SK-N-SH treated with all-trans-retinoic acid at 6 μM for 48 hours (cell line): ENCODE measurements around the gene WNT9B.

Experiments used
- ATAC-seq: fragments of 200-7000 bp; cut with Tn5 transposase; 3 replicates; pipeline ENCODE4 v1.9.1; 2020; ENCODE audit warnings: mild to moderate bottlenecking, moderate library complexity
- ARNTL ChIP-seq: fragments of 450-650 bp; formaldehyde crosslinking; IDR thresholded peaks from 2 replicates; pipeline ENCODE4 v1.5.0; 2020; ENCODE audit warnings: low read depth, mild to moderate bottlenecking, moderate library complexity, borderline replicate concordance
- BACH2 ChIP-seq: fragments of 250-450 bp; sonication (Bioruptor Pico); IDR thresholded peaks from 2 replicates; pipeline ENCODE4 v1.9.0; 2021; ENCODE audit warnings: mild to moderate bottlenecking, borderline replicate concordance
- CSDC2 ChIP-seq: fragments of 250-450 bp; sonication (Bioruptor Pico); IDR thresholded peaks from 2 replicates; pipeline ENCODE4 v1.5.0; 2020; ENCODE audit warnings: mild to moderate bottlenecking, moderate library complexity
- CSRNP3 ChIP-seq: fragments of 250-450 bp; sonication (Bioruptor Pico); IDR thresholded peaks from 2 replicates; pipeline ENCODE4 v1.5.1; 2021; ENCODE audit warnings: mild to moderate bottlenecking, moderate library complexity
- ESRRG ChIP-seq: fragments of 250-450 bp; sonication (Bioruptor Pico); IDR thresholded peaks from 2 replicates; pipeline ENCODE4 v1.6.1; 2021; ENCODE audit warnings: mild to moderate bottlenecking
- GLIS3 ChIP-seq: fragments of 250-450 bp; sonication (Bioruptor Pico); IDR thresholded peaks from 2 replicates; pipeline ENCODE4 v1.5.0; 2020; ENCODE audit warnings: mild to moderate bottlenecking, moderate library complexity
- ISL1 ChIP-seq: fragments of 250-450 bp; sonication (Bioruptor Pico); IDR thresholded peaks from 2 replicates; pipeline ENCODE4 v2.1.2; 2022; ENCODE audit warnings: mild to moderate bottlenecking, moderate library complexity
- OSR1 ChIP-seq: fragments of 250-450 bp; sonication (Bioruptor Pico); IDR thresholded peaks from 2 replicates; pipeline ENCODE4 v1.8.0; 2022; ENCODE audit warnings: moderate library complexity, mild to moderate bottlenecking, inconsistent platforms
- PATZ1 ChIP-seq: fragments of 250-450 bp; sonication (Bioruptor Pico); IDR thresholded peaks from 2 replicates; pipeline ENCODE4 v1.8.0; 2020; ENCODE audit warnings: mild to moderate bottlenecking, moderate library complexity, borderline replicate concordance
- PPARA ChIP-seq: fragments of 250-450 bp; sonication (Bioruptor Pico); IDR thresholded peaks from 2 replicates; pipeline ENCODE4 v1.5.0; 2020; ENCODE audit warnings: mild to moderate bottlenecking, borderline replicate concordance
- SNAI2 ChIP-seq: fragments of 250-450 bp; sonication (Bioruptor Pico); IDR thresholded peaks from 2 replicates; pipeline ENCODE4 v1.5.0; 2020; ENCODE audit warnings: mild to moderate bottlenecking, moderate library complexity
- TCF4 ChIP-seq: fragments of 250-450 bp; sonication (Bioruptor Pico); IDR thresholded peaks from 2 replicates; pipeline ENCODE4 v1.8.0; 2021; ENCODE audit warnings: mild to moderate bottlenecking, moderate library complexity, borderline replicate concordance
- TOX ChIP-seq: fragments of 250-450 bp; sonication (Bioruptor Pico); IDR thresholded peaks from 2 replicates; pipeline ENCODE4 v1.8.0; 2021; ENCODE audit warnings: mild to moderate bottlenecking, moderate library complexity, borderline replicate concordance
- ZC3H10 ChIP-seq: fragments of 250-450 bp; sonication (Bioruptor Pico); IDR thresholded peaks from 2 replicates; pipeline ENCODE4 v1.5.1; 2021; ENCODE audit warnings: mild to moderate bottlenecking, moderate library complexity
- ZFP3 ChIP-seq: fragments of 250-450 bp; sonication (Bioruptor Pico); IDR thresholded peaks from 2 replicates; pipeline ENCODE4 v1.5.0; 2020; ENCODE audit warnings: mild to moderate bottlenecking, moderate library complexity
- ZFP30 ChIP-seq: fragments of 450-650 bp; formaldehyde crosslinking; IDR thresholded peaks from 2 replicates; pipeline ENCODE4 v1.5.0; 2022; ENCODE audit warnings: mild to moderate bottlenecking, moderate library complexity
- ZNF565 ChIP-seq: fragments of 450-650 bp; formaldehyde crosslinking; conservative IDR thresholded peaks from 2 replicates; pipeline ENCODE4 v1.5.0; 2020; ENCODE audit warnings: low read depth, mild to moderate bottlenecking, moderate library complexity
- ZNF70 ChIP-seq: fragments of 450-650 bp; formaldehyde crosslinking; IDR thresholded peaks from 2 replicates; pipeline ENCODE4 v1.5.0; 2020; ENCODE audit warnings: mild to moderate bottlenecking, moderate library complexity
- ZNF8 ChIP-seq: fragments of 450-650 bp; formaldehyde crosslinking; IDR thresholded peaks from 2 replicates; pipeline ENCODE4 v1.5.0; 2020; ENCODE audit warnings: mild to moderate bottlenecking, moderate library complexity
- TF ChIP-seq, protein P1 (sequence below): fragments of 250-450 bp; sonication (Bioruptor Pico); IDR thresholded peaks from 2 replicates; pipeline ENCODE4 v1.5.0; 2020; ENCODE audit warnings: mild to moderate bottlenecking, moderate library complexity
- TF ChIP-seq, protein P2 (sequence below): fragments of 250-450 bp; sonication (Bioruptor Pico); IDR thresholded peaks from 2 replicates; pipeline ENCODE4 v1.8.0; 2021; ENCODE audit warnings: low read depth, mild to moderate bottlenecking, moderate library complexity, borderline replicate concordance
- TF ChIP-seq, protein P3 (sequence below): fragments of 250-450 bp; sonication (Bioruptor Pico); IDR thresholded peaks from 2 replicates; pipeline ENCODE4 v1.5.1; 2020; ENCODE audit warnings: low read depth, mild to moderate bottlenecking, moderate library complexity

WNT9B gene

GRCh38 chr17:46832945-46833839, 18.2 kb upstream of the WNT9B start:
- no peak for TF ChIP-seq CSRNP3
- no peak for TF ChIP-seq CSDC2
- TF ChIP-seq ARNTL (CRISPR knock-in tag): no peak
- no peak for TF ChIP-seq ZFP30 (CRISPR knock-in tag)
- TF ChIP-seq, protein P1, sequence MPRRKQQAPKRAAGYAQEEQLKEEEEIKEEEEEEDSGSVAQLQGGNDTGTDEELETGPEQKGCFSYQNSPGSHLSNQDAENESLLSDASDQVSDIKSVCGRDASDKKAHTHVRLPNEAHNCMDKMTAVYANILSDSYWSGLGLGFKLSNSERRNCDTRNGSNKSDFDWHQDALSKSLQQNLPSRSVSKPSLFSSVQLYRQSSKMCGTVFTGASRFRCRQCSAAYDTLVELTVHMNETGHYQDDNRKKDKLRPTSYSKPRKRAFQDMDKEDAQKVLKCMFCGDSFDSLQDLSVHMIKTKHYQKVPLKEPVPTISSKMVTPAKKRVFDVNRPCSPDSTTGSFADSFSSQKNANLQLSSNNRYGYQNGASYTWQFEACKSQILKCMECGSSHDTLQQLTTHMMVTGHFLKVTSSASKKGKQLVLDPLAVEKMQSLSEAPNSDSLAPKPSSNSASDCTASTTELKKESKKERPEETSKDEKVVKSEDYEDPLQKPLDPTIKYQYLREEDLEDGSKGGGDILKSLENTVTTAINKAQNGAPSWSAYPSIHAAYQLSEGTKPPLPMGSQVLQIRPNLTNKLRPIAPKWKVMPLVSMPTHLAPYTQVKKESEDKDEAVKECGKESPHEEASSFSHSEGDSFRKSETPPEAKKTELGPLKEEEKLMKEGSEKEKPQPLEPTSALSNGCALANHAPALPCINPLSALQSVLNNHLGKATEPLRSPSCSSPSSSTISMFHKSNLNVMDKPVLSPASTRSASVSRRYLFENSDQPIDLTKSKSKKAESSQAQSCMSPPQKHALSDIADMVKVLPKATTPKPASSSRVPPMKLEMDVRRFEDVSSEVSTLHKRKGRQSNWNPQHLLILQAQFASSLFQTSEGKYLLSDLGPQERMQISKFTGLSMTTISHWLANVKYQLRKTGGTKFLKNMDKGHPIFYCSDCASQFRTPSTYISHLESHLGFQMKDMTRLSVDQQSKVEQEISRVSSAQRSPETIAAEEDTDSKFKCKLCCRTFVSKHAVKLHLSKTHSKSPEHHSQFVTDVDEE (CRISPR knock-in tag): no peak
- no peak for TF ChIP-seq ZNF8 (CRISPR knock-in tag)
- TF ChIP-seq ZNF565: no peak
- TF ChIP-seq ZNF70 (CRISPR knock-in tag): no peak
- no peak for TF ChIP-seq ESRRG (CRISPR knock-in tag)
- no peak for TF ChIP-seq GLIS3 (CRISPR knock-in tag)
- no peak for TF ChIP-seq PPARA (CRISPR knock-in tag)
- no peak for TF ChIP-seq OSR1 (CRISPR knock-in tag)
- no peak for TF ChIP-seq ISL1 (CRISPR knock-in tag)
- TF ChIP-seq, protein P2, sequence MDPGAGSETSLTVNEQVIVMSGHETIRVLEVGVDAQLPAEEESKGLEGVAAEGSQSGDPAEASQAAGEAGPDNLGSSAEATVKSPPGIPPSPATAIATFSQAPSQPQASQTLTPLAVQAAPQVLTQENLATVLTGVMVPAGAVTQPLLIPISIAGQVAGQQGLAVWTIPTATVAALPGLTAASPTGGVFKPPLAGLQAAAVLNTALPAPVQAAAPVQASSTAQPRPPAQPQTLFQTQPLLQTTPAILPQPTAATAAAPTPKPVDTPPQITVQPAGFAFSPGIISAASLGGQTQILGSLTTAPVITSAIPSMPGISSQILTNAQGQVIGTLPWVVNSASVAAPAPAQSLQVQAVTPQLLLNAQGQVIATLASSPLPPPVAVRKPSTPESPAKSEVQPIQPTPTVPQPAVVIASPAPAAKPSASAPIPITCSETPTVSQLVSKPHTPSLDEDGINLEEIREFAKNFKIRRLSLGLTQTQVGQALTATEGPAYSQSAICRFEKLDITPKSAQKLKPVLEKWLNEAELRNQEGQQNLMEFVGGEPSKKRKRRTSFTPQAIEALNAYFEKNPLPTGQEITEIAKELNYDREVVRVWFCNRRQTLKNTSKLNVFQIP (CRISPR knock-in tag): no peak
- no peak for TF ChIP-seq PATZ1 (CRISPR knock-in tag)
- no peak for TF ChIP-seq ZFP3 (CRISPR knock-in tag)
- peak; percentile 77 for ATAC-seq

- ATAC-seq: no peak
- TF ChIP-seq TCF4 (CRISPR knock-in tag): no peak
These were observed 17.6 kb upstream of the WNT9B start for GRCh38 chr17:46833840-46834208.

GRCh38 chr17:46834846-46835245, 16.5 kb upstream of the WNT9B start:
- ATAC-seq: no peak
- TF ChIP-seq SNAI2 (CRISPR knock-in tag): no peak

- ATAC-seq: no peak
- no peak for TF ChIP-seq ZFP30 (CRISPR knock-in tag)
- TF ChIP-seq, protein P2 (CRISPR knock-in tag): no peak
- no peak for TF ChIP-seq TCF4 (CRISPR knock-in tag)
- TF ChIP-seq TOX (CRISPR knock-in tag): no peak
- TF ChIP-seq ZC3H10 (CRISPR knock-in tag): no peak
- no peak for TF ChIP-seq GLIS3 (CRISPR knock-in tag)
- TF ChIP-seq CSDC2: no peak
- no peak for TF ChIP-seq BACH2 (CRISPR knock-in tag)
- TF ChIP-seq ZNF8 (CRISPR knock-in tag): no peak
- no peak for TF ChIP-seq PATZ1 (CRISPR knock-in tag)
- TF ChIP-seq, protein P3, sequence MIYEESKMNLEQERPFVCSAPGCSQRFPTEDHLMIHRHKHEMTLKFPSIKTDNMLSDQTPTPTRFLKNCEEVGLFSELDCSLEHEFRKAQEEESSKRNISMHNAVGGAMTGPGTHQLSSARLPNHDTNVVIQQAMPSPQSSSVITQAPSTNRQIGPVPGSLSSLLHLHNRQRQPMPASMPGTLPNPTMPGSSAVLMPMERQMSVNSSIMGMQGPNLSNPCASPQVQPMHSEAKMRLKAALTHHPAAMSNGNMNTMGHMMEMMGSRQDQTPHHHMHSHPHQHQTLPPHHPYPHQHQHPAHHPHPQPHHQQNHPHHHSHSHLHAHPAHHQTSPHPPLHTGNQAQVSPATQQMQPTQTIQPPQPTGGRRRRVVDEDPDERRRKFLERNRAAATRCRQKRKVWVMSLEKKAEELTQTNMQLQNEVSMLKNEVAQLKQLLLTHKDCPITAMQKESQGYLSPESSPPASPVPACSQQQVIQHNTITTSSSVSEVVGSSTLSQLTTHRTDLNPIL (CRISPR knock-in tag): no peak
These were observed 14.9 kb upstream of the WNT9B start for GRCh38 chr17:46836500-46836899.
